Ishikawa (cell line): ENCODE data around the gene DHX35.

Experiments used
- CEBPB ChIP-seq: IDR thresholded peaks from 2 replicates; pipeline ENCODE4 v1.6.1; 2012
- CREB1 ChIP-seq: IDR thresholded peaks from 2 replicates; pipeline ENCODE4 v1.6.1; 2012; ENCODE audit warnings: low read depth
- EGR1 ChIP-seq: IDR thresholded peaks from 2 replicates; pipeline ENCODE4 v1.6.1; 2012
- EP300 ChIP-seq: IDR thresholded peaks from 2 replicates; pipeline ENCODE4 v1.6.1; 2012; ENCODE audit warnings: borderline replicate concordance
- FOXM1 ChIP-seq: IDR thresholded peaks from 2 replicates; pipeline ENCODE4 v1.6.1; 2012; ENCODE audit warnings: low read depth, borderline replicate concordance
- NFIC ChIP-seq: IDR thresholded peaks from 2 replicates; pipeline ENCODE4 v1.6.1; 2012
- RAD21 ChIP-seq: IDR thresholded peaks from 2 replicates; pipeline ENCODE4 v1.6.1; 2012; ENCODE audit warnings: low read depth
- TAF1 ChIP-seq: IDR thresholded peaks from 2 replicates; pipeline ENCODE4 v1.6.1; 2012; ENCODE audit warnings: low read depth, mild to moderate bottlenecking
- TCF12 ChIP-seq: IDR thresholded peaks from 2 replicates; pipeline ENCODE4 v1.6.1; 2012; ENCODE audit warnings: low read depth
- TEAD4 ChIP-seq: IDR thresholded peaks from 2 replicates; pipeline ENCODE4 v1.6.1; 2012
- YY1 ChIP-seq: IDR thresholded peaks from 2 replicates; pipeline ENCODE4 v1.6.1; 2012; ENCODE audit warnings: low read depth
- ZBTB7A ChIP-seq: IDR thresholded peaks from 2 replicates; pipeline ENCODE4 v1.6.1; 2012; ENCODE audit warnings: low read depth
- TF ChIP-seq, protein P1 (sequence below): IDR thresholded peaks from 2 replicates; pipeline ENCODE4 v1.6.1; 2012
- TF ChIP-seq, protein P2 (sequence below): IDR thresholded peaks from 2 replicates; pipeline ENCODE4 v1.6.1; 2012
- TF ChIP-seq, protein P3 (sequence below): IDR thresholded peaks from 2 replicates; pipeline ENCODE4 v1.6.1; 2012; ENCODE audit warnings: low read depth, mild to moderate bottlenecking

DHX35 gene

DNA sequence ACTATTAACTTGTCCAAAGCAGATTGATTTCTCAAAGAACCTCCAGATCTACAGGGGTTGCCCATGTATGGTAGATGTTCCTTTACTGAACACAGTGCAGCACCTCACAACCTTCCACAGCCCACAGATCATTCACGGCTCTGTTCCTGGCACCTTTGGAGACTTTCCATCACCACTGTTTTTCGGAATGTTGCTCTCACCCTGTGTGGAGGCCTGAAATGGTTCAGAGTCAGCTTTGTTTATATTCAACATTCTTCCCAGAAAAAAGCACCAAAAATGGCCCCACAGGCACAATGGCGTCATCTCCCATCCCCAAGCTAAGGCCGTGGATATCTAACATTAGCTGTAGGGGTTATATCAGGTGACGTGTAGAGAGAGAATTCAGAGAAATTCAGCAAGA, 74.7 kb downstream of the DHX35 start:
- TF ChIP-seq, protein P1, sequence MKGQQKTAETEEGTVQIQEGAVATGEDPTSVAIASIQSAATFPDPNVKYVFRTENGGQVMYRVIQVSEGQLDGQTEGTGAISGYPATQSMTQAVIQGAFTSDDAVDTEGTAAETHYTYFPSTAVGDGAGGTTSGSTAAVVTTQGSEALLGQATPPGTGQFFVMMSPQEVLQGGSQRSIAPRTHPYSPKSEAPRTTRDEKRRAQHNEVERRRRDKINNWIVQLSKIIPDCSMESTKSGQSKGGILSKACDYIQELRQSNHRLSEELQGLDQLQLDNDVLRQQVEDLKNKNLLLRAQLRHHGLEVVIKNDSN = no peak
- TF ChIP-seq TAF1 (no peak), ZBTB7A (no peak), FOXM1 (no peak), CREB1 (no peak), RAD21 (no peak), EP300 (no peak), YY1 (no peak), TCF12 (no peak), TEAD4 (no peak), NFIC (no peak), EGR1 (no peak)
- TF ChIP-seq, protein P2, sequence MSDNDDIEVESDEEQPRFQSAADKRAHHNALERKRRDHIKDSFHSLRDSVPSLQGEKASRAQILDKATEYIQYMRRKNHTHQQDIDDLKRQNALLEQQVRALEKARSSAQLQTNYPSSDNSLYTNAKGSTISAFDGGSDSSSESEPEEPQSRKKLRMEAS = no peak

DNA sequence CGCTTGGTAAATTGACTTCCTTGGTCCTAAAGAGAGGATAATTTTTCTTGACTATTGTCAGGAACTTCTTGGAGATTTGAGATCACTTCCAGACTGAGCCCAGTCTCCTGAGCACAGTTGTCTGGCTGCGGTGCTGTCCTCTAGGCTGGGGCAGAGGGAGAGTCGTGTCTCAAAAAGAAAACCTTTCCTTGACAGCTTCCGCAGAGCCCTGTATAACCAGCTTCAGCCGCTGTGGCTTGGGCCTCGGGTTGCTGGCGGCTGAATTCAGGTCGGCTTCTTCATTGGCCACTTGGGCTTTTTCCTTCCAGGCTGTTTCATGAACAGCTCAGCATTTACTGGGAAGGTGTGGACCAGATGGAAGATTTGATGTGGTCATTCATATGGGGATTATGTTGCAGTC, 75.9 kb downstream of the DHX35 start:
- TF ChIP-seq ZBTB7A (no peak), EP300 (no peak), YY1 (no peak), CREB1 (no peak), EGR1 (no peak), NFIC (no peak), FOXM1 (no peak), TCF12 (no peak), RAD21 (no peak), TEAD4 (no peak), TAF1 (no peak), CEBPB (no peak)
- TF ChIP-seq, protein P2 = no peak
- TF ChIP-seq, protein P3, sequence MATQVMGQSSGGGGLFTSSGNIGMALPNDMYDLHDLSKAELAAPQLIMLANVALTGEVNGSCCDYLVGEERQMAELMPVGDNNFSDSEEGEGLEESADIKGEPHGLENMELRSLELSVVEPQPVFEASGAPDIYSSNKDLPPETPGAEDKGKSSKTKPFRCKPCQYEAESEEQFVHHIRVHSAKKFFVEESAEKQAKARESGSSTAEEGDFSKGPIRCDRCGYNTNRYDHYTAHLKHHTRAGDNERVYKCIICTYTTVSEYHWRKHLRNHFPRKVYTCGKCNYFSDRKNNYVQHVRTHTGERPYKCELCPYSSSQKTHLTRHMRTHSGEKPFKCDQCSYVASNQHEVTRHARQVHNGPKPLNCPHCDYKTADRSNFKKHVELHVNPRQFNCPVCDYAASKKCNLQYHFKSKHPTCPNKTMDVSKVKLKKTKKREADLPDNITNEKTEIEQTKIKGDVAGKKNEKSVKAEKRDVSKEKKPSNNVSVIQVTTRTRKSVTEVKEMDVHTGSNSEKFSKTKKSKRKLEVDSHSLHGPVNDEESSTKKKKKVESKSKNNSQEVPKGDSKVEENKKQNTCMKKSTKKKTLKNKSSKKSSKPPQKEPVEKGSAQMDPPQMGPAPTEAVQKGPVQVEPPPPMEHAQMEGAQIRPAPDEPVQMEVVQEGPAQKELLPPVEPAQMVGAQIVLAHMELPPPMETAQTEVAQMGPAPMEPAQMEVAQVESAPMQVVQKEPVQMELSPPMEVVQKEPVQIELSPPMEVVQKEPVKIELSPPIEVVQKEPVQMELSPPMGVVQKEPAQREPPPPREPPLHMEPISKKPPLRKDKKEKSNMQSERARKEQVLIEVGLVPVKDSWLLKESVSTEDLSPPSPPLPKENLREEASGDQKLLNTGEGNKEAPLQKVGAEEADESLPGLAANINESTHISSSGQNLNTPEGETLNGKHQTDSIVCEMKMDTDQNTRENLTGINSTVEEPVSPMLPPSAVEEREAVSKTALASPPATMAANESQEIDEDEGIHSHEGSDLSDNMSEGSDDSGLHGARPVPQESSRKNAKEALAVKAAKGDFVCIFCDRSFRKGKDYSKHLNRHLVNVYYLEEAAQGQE = no peak
- TF ChIP-seq, protein P1 = no peak

DNA sequence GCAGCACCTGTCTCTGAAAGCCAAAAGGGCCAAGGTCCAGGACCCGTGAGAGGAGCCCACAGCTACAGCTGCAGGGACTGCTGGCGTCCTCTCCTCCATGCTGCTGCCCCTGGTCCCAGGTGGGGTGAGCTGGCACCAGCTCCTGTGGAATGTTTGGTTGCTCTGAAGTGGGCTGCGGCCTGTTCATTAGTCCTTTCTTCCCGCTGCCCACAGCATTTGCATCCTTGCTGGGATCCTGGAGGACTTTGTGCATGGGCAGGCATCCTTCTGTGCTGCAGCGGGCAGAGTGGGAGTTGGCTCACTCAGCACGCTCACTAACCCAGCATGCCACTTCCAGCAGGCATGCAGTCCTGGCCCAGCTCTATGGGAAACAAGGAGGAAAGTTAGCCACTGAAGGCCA, 76.4 kb downstream of the DHX35 start:
- TF ChIP-seq FOXM1 = no peak
- no peak for TF ChIP-seq EGR1
- TF ChIP-seq, protein P1 = no peak
- TF ChIP-seq TCF12 = no peak
- TF ChIP-seq NFIC = no peak
- TF ChIP-seq TAF1 = no peak
- no peak for TF ChIP-seq CREB1
- no peak for TF ChIP-seq EP300
- no peak for TF ChIP-seq RAD21
- TF ChIP-seq, protein P2 = no peak
- TF ChIP-seq CEBPB = no peak
- TF ChIP-seq ZBTB7A = no peak
- TF ChIP-seq TEAD4 = no peak
- TF ChIP-seq YY1 = no peak
- TF ChIP-seq, protein P3 = no peak

DNA sequence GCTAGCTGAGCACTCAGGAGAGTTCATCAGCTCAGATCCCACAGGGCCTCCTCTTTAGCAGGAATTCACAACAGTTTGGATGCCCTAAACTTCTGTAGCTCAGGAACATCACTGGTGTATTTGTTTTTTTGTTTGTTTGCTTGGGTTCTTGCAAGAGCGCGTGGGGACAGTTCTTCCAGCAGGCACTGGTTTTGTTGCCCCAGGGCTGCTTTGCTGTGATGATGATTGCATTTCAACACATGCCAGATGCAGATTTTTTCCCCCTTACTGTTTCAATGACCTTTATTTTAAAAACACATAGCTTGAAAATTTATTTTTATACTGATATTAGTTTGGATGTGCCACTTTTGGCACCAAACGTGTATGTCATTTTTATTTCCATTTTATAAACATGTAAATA, 77.1 kb downstream of the DHX35 start:
- TF ChIP-seq TAF1 (no peak), CREB1 (no peak), ZBTB7A (no peak), NFIC (no peak), FOXM1 (no peak), EP300 (no peak), RAD21 (no peak), CEBPB (no peak)
- TF ChIP-seq, protein P3 = no peak
- TF ChIP-seq, protein P2 = no peak
